Measurements from ENCODE around the gene IL12A.

DNA sequence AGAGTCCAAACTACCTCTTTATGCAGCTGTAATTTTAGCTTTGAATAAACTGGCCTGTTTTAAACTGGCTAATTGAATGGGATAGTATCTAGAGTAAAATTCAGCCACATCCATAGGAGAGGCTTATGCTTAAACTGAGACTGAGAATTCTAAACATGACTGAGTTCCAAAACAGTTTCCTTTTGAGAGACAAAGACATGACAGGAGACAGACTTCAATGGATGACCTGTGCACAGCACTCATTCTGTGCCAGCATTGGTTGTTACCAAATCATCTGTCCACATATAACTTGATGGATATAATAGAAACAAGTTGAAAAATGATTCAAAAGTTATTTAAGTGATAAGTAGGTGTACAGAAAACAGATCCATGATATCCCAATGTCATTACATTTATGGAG, 20.9 kb downstream of the IL12A start:
- TF ChIP-seq EZH2 (IDR thresholded peaks at IDR 0.05; ENCODE audit: insufficient read depth, poor library complexity, severe bottlenecking), result no peak
- no peak for TF ChIP-seq EZH2phosphoT487 (IDR thresholded peaks at IDR 0.05; ENCODE audit: insufficient read depth, low read depth)

Measured in GM23248 (cell line).